Activated CD8-positive, alpha-beta T cell treated with anti-CD3 and anti-CD28 coated beads, Interleukin-2, amount 10 ng/mL, durations not matched to agents 7 days and 5 days (primary cell): Measurements from ENCODE around the gene TRAPPC5. TPM values are rescaled to one million over a fixed set of nuclear protein-coding genes. Genes with fewer than 3 reads are reported as not detected.
"Not testable (repeated sequence)": the region's sequence is repeated elsewhere in the genome, so short reads cannot be mapped to it uniquely, and the experiment has no call there.

ENCODE experiments used
- ATAC-seq: fragments of 150-1000 bp; cut with Tn5 transposase; one replicate; pipeline ENCODE4 v1.10.0; 2021; ENCODE audit warnings: moderate library complexity
- CTCF ChIA-PET: fragments of 350-600 bp; sonication (Branson Sonifier 250); formaldehyde crosslinking; loops from one replicate; lab custom pipeline; 2021; ENCODE audit warnings: antibody characterized with exemption; lab: Charles Lee
- POLR2A ChIA-PET: fragments of 350-600 bp; sonication (Branson Sonifier 250); formaldehyde crosslinking; loops from one replicate; lab custom pipeline; 2021; ENCODE audit warnings: antibody characterized with exemption; lab: Charles Lee
- DNase-seq: peaks from one replicate; pipeline ENCODE4 v3.0.0-alpha.2; 2020
- H3K27ac Mint-ChIP-seq: one replicate; pipeline ENCODE4 v1.8.0; 2021; ENCODE audit warnings: mild to moderate bottlenecking, mixed read lengths
- H3K27me3 Mint-ChIP-seq: one replicate; pipeline ENCODE4 v1.8.0; 2021; ENCODE audit warnings: low read depth, mixed read lengths
- H3K36me3 Mint-ChIP-seq: one replicate; pipeline ENCODE4 v1.8.0; 2021; ENCODE audit warnings: low read depth, mixed read lengths
- H3K4me1 Mint-ChIP-seq: one replicate; pipeline ENCODE4 v1.8.0; 2021; ENCODE audit warnings: low read depth, mixed read lengths
- H3K4me3 Mint-ChIP-seq: one replicate; pipeline ENCODE4 v1.8.0; 2021; ENCODE audit warnings: mild to moderate bottlenecking, mixed read lengths
- H3K9me3 Mint-ChIP-seq: one replicate; pipeline ENCODE4 v1.8.0; 2022; ENCODE audit warnings: mixed read lengths; ENCODE audit not compliant: insufficient read depth
- total RNA-seq, 2 experiments: library from RNA; stranded (reverse); gene quantifications; one replicate each; pipeline ENCODE4 v1.2.3, GENCODE V29; 2021

TRAPPC5 gene
- total RNA-seq, 2 experiments from 2014 or later: 92.8 to 95.1 TPM

GRCh38 chr19:7639863-7640348, 40.7 kb upstream of the TRAPPC5 start:
- Mint-ChIP-seq H3K27me3 (no peaks in the 10 kb centered on the region), H3K4me3 (no peak overlapping the region), H3K27ac (peak overlapping the region; percentile 54), H3K9me3 (no peaks in the 10 kb centered on the region), H3K4me1 (peaks cover 43% of the 10 kb centered on the region), H3K36me3 (peaks cover 28% of the 10 kb centered on the region)
- ATAC-seq: no peak
- ChIA-PET POLR2A (no interaction called here), CTCF (no interaction called here)
- DNase-seq: no peak

- ATAC-seq (no peak), DNase-seq (no peak)
- Mint-ChIP-seq H3K9me3 (no peaks in the 10 kb centered on the region), H3K27ac (no peak overlapping the region), H3K4me1 (peaks cover 42% of the 10 kb centered on the region), H3K4me3 (no peak overlapping the region), H3K36me3 (peaks cover 32% of the 10 kb centered on the region), H3K27me3 (no peaks in the 10 kb centered on the region)
- ChIA-PET POLR2A (interaction anchor here (0.8 kb wide), 3 partner anchors 11 to 38 kb away, joined by 3 read pairs; partner anchors contain the start of genes PET100 and XAB2), CTCF (interaction anchor here (0.8 to 1.1 kb wide), 2 partner anchors 11 to 40 kb away, joined by 3 to 5 read pairs; partner anchors contain the start of gene TRAPPC5)
These were observed 39.8 kb upstream of the TRAPPC5 start for GRCh38 chr19:7640803-7641202.

- Mint-ChIP-seq H3K9me3 (no peaks in the 10 kb centered on the region), H3K4me3 (no peak overlapping the region), H3K4me1 (peaks cover 35% of the 10 kb centered on the region), H3K36me3 (peaks cover 33% of the 10 kb centered on the region), H3K27ac (no peak overlapping the region), H3K27me3 (no peaks in the 10 kb centered on the region)
- DNase-seq: no peak
- POLR2A ChIA-PET: interaction anchor here (0.8 kb wide), 3 partner anchors 12 to 37 kb away, joined by 3 read pairs; partner anchors contain the start of genes PET100 and XAB2
- CTCF ChIA-PET: interaction anchor here (0.8 to 1.1 kb wide), 2 partner anchors 10 to 39 kb away, joined by 3 to 5 read pairs; partner anchors contain the start of gene TRAPPC5
- ATAC-seq: no peak
These were observed 39.0 kb upstream of the TRAPPC5 start for GRCh38 chr19:7641290-7642276.

GRCh38 chr19:7642295-7643030, 38.2 kb upstream of the TRAPPC5 start:
- POLR2A ChIA-PET: interaction anchor here (0.5 kb wide), 1 partner anchor 82 kb away, joined by 3 read pairs; no protein-coding TSS in a partner anchor
- CTCF ChIA-PET: no interaction called here
- Mint-ChIP-seq H3K36me3 (peaks cover 33% of the 10 kb centered on the region), H3K4me1 (peaks cover 30% of the 10 kb centered on the region), H3K27me3 (no peaks in the 10 kb centered on the region), H3K9me3 (no peaks in the 10 kb centered on the region), H3K27ac (no peak overlapping the region), H3K4me3 (no peak overlapping the region)
- no peak for ATAC-seq
- DNase-seq: no peak

- Mint-ChIP-seq H3K4me3 (no peak overlapping the region), H3K27ac (peak overlapping the region; percentile 30), H3K36me3 (peaks cover 36% of the 10 kb centered on the region), H3K9me3 (no peaks in the 10 kb centered on the region), H3K4me1 (peaks cover 24% of the 10 kb centered on the region), H3K27me3 (no peaks in the 10 kb centered on the region)
- DNase-seq: no peak
- no peak for ATAC-seq
- ChIA-PET CTCF (no interaction called here), POLR2A (interaction anchor here (0.5 kb wide), 1 partner anchor 83 kb away, joined by 3 read pairs; no protein-coding TSS in a partner anchor)
These were observed 37.6 kb upstream of the TRAPPC5 start for GRCh38 chr19:7643031-7643415.

- not testable (repeated sequence) for H3K27me3 Mint-ChIP-seq, H3K9me3 Mint-ChIP-seq, H3K4me3 Mint-ChIP-seq, DNase-seq
- Mint-ChIP-seq H3K36me3 (peaks cover 35% of the 10 kb centered on the region), H3K4me1 (peaks cover 18% of the 10 kb centered on the region), H3K27ac (peak overlapping the region; percentile 30)
- peak; percentile 16 for ATAC-seq
- ChIA-PET POLR2A (interaction anchor here (0.8 kb wide), 1 partner anchor 14 kb away, joined by 6 read pairs; the partner anchor contains the start of genes PET100 and XAB2), CTCF (interaction anchor here (0.7 to 1.4 kb wide), 3 partner anchors 9 to 75 kb away, joined by 3 to 6 read pairs (median 3); partner anchors contain the start of gene TRAPPC5)
These were observed 36.7 kb upstream of the TRAPPC5 start for GRCh38 chr19:7643629-7644549.

- H3K4me3 Mint-ChIP-seq: no peak overlapping the region
- H3K9me3 Mint-ChIP-seq: no peaks in the 10 kb centered on the region
- ATAC-seq (no peak), DNase-seq (no peak)
- H3K27ac Mint-ChIP-seq: no peak overlapping the region
- peaks cover 12% of the 10 kb centered on the region for H3K4me1 Mint-ChIP-seq
- H3K36me3 Mint-ChIP-seq: peaks cover 29% of the 10 kb centered on the region
- POLR2A ChIA-PET: interaction anchor here (0.6 to 0.8 kb wide), 2 partner anchors 15 to 275 kb away, joined by 3 to 6 read pairs; partner anchors contain the start of genes PET100 and XAB2
- CTCF ChIA-PET: interaction anchor here (1.4 kb wide), 2 partner anchors 36 to 76 kb away, joined by 3 to 6 read pairs; partner anchors contain the start of gene TRAPPC5
- no peaks in the 10 kb centered on the region for H3K27me3 Mint-ChIP-seq
These were observed 36.1 kb upstream of the TRAPPC5 start for GRCh38 chr19:7644550-7644877.

- ChIA-PET CTCF (interaction anchor here (1.4 kb wide), 2 partner anchors 36 to 77 kb away, joined by 3 to 6 read pairs; partner anchors contain the start of gene TRAPPC5), POLR2A (interaction anchor here (0.6 to 0.8 kb wide), 2 partner anchors 15 to 274 kb away, joined by 3 to 6 read pairs; partner anchors contain the start of genes PET100 and XAB2)
- no peak for ATAC-seq
These were observed 35.5 kb upstream of the TRAPPC5 start for GRCh38 chr19:7645163-7645562.

GRCh38 chr19:7645656-7646425, 34.8 kb upstream of the TRAPPC5 start:
- ATAC-seq (no peak), DNase-seq (no peak)
- Mint-ChIP-seq H3K27me3 (no peaks in the 10 kb centered on the region), H3K9me3 (no peaks in the 10 kb centered on the region), H3K4me3 (no peak overlapping the region), H3K27ac (peak overlapping the region; percentile 4), H3K36me3 (peaks cover 19% of the 10 kb centered on the region), H3K4me1 (peaks cover 3% of the 10 kb centered on the region)
- CTCF ChIA-PET: no interaction called here
- POLR2A ChIA-PET: no interaction called here

More at GRCh38 chr19:7645163-7645562, 35.5 kb upstream of the TRAPPC5 start:
- no peaks in the 10 kb centered on the region for H3K9me3 Mint-ChIP-seq
- no peak overlapping the region for H3K4me3 Mint-ChIP-seq
- H3K27me3 Mint-ChIP-seq: no peaks in the 10 kb centered on the region
- peaks cover 22% of the 10 kb centered on the region for H3K36me3 Mint-ChIP-seq
- peaks cover 6% of the 10 kb centered on the region for H3K4me1 Mint-ChIP-seq
- H3K27ac Mint-ChIP-seq: no peak overlapping the region
- DNase-seq: no peak

GRCh38 chr19:7646426-7646700, 34.3 kb upstream of the TRAPPC5 start:
- ChIA-PET POLR2A (no interaction called here), CTCF (no interaction called here)
- Mint-ChIP-seq H3K27ac (no peak overlapping the region), H3K9me3 (no peaks in the 10 kb centered on the region), H3K4me1 (peaks cover 3% of the 10 kb centered on the region), H3K27me3 (no peaks in the 10 kb centered on the region), H3K4me3 (no peak overlapping the region), H3K36me3 (peaks cover 19% of the 10 kb centered on the region)
- no peak for DNase-seq
- no peak for ATAC-seq
